Stimulated activated CD4-positive, alpha-beta T cell treated with anti-CD3 and anti-CD28 coated beads, Interleukin-1b, Interleukin-23, amount 100 ng/mL, for 1 hour (primary cell): ENCODE measurements around the gene AP1M2.
"Not testable (repeated sequence)": the region's sequence is repeated elsewhere in the genome, so short reads cannot be mapped to it uniquely, and the experiment has no call there.

Experiments used
- DNase-seq, 2 donors: peaks; one replicate each; pipeline ENCODE4 v3.0.0-alpha.2; 2020; ENCODE audit warnings: low read depth in 2 of 2

Gene AP1M2

GRCh38 chr19:10601999-10602329 lies 14.9 kb upstream of the AP1M2 start:
- DNase-seq = no peak

GRCh38 chr19:10600149-10600548 lies 13.0 kb upstream of the AP1M2 start:
- DNase-seq = no peak

- DNase-seq = no peak
Observed at GRCh38 chr19:10593820-10594637, 6.9 kb upstream of the AP1M2 start.

- DNase-seq = no peak
Observed at GRCh38 chr19:10593148-10593547, 6.0 kb upstream of the AP1M2 start.

GRCh38 chr19:10587839-10588150 lies 683 bp upstream of the AP1M2 start:
- DNase-seq = no peak

- no peak for DNase-seq
Observed at GRCh38 chr19:10586396-10586795, 716 bp downstream of the AP1M2 start.

GRCh38 chr19:10583036-10583776 lies 3.9 kb downstream of the AP1M2 start:
- DNase-seq = no peak

- DNase-seq = no peak
Observed at GRCh38 chr19:10582091-10582490, 5.0 kb downstream of the AP1M2 start.

- peak; percentile 72 to 89 for DNase-seq
Observed at GRCh38 chr19:10580979-10581631, 6.0 kb downstream of the AP1M2 start.

GRCh38 chr19:10577951-10578350 lies 9.2 kb downstream of the AP1M2 start:
- no peak for DNase-seq

- DNase-seq = no peak
Observed at GRCh38 chr19:10575011-10575716, 11.9 kb downstream of the AP1M2 start.

GRCh38 chr19:10574462-10574861 lies 12.7 kb downstream of the AP1M2 start:
- no peak for DNase-seq

GRCh38 chr19:10573793-10574192 lies 13.3 kb downstream of the AP1M2 start:
- DNase-seq = not testable (repeated sequence)

- peak; percentile 97 to 99 for DNase-seq
Observed at GRCh38 chr19:10568826-10569651, 18.1 kb downstream of the AP1M2 start, which contains the start of gene CDKN2D. Gene CDKN2D (minus strand): TSS chr19:10568979. CDS start chr19:10568653, 326 bp downstream.

GRCh38 chr19:10568062-10568825 lies 18.9 kb downstream of the AP1M2 start:
- no peak for DNase-seq

GRCh38 chr19:10567656-10568055 lies 19.5 kb downstream of the AP1M2 start:
- DNase-seq = no peak

- DNase-seq = no peak
Observed at GRCh38 chr19:10566658-10567410, 20.3 kb downstream of the AP1M2 start.

- no peak for DNase-seq
Observed at GRCh38 chr19:10566408-10566657, 20.8 kb downstream of the AP1M2 start.

GRCh38 chr19:10565567-10566407 lies 21.3 kb downstream of the AP1M2 start, which contains the start of gene KRI1:
Gene KRI1 (minus strand): TSS chr19:10566010. CDS start chr19:10565999, 11 bp downstream.
- DNase-seq = peak; percentile 96 to 99
